Measurements from ENCODE around the gene ERFE. TPM values are rescaled to one million over a fixed set of nuclear protein-coding genes. Genes with fewer than 3 reads are reported as not detected.
A peak's percentile ranks its signal among the peaks of the same experiment; 100 is the strongest.

The ERFE gene
- total RNA-seq, 4 donors from 2014 or later = 0.35 to 0.94 (median 0.74) TPM; not detected in 1

DNA sequence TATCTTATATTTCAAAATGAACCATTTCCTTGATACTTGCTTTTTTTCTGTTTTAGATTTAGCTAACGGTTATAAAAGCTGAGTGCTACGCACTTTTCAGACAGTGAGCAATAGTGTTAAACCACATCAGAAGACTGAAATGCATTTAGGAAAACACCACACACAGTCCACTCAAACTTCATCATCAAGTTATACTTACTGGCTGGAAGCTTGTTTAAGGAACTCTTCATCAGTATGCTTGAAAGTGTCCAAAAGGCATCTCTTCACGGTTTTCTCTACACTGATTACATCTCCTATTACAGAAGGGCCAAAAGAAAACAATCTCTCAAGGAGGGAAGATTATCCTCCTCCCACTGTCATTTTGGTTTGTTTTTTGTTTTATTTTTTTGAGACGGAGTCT lies 25.1 kb downstream of the ERFE start:
- 88 to 92% methylated on average over 4 of the region's 4 CpGs for WGBS, 2 donors (ENCODE audit: low coverage in 1 of 2)
- Histone ChIP-seq H3K36me3 (peaks cover 14 to 100% of the 10 kb centered on the region in 2 donors), H3K27ac (no peak overlapping the region)

DNA sequence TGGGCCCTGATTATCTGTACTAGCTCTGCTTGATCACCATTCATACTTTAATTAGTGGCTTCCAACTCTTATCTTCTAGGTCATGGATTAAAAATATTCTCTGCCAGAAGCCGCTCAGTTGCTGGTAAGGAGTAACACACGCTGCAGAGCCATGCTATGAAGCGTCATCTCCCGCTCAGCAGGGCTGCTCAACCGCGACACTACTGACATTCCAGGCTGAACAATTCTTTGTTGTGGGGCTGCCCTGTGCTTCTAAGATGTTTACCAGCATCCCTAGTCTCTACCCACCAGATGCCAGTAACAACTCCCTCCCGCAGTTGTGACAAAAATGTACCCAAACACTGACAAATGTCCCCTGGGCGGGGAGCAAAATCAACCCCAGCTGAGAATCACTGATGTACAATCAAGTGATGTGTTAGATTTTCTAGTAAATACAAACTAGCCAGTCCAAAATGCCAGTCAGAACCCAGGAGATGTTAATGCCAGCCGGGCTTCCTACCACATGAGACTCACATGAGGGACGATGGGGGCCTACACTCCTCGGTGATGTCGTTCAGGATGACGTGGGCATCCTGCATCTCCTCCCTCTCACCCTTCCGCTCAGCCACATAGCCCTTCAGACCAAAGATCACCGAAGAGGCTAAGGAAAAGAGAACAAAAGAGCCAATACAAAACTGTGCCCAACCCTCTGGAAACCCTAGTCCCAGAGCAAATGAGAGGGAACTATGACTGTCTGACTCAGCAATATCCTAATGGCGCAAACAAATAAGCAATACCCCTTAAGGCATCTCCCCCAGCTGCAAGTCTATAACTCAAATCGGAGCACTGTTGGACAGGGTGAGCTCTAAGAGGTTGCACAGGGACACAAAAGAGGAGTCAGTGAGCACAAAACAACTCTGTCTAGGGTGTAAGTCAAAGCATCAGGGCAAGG lies 29.1 kb downstream of the ERFE start:
- Histone ChIP-seq H3K27ac (no peak overlapping the region), H3K4me1 (no peaks in the 10 kb centered on the region), H3K36me3 (peaks cover 9 to 100% of the 10 kb centered on the region in 2 donors), H3K4me3 (no peak overlapping the region), H3K27me3 (no peaks in the 10 kb centered on the region), H3K9me3 (no peaks in the 10 kb centered on the region)
- WGBS, 2 donors (ENCODE audit: low coverage in 1 of 2) = 76 to 84% methylated on average over 9 to 11 of the region's 17 CpGs
- ATAC-seq = no peak
- TF ChIP-seq POLR2AphosphoS5 (IDR thresholded peaks at IDR 0.05) (no peak), CTCF (IDR thresholded peaks at IDR 0.05) (no peak), EP300 (IDR thresholded peaks at IDR 0.05) (no peak), POLR2A (IDR thresholded peaks at IDR 0.05) (no peak)

More for the DNA sequence above, 25.1 kb downstream of the ERFE start:
- no peak for ATAC-seq
- Histone ChIP-seq H3K4me3 (no peak overlapping the region), H3K27me3 (no peaks in the 10 kb centered on the region), H3K4me1 (no peaks in the 10 kb centered on the region), H3K9me3 (no peaks in the 10 kb centered on the region)
- TF ChIP-seq CTCF (IDR thresholded peaks at IDR 0.05) (no peak), POLR2AphosphoS5 (IDR thresholded peaks at IDR 0.05) (no peak), POLR2A (IDR thresholded peaks at IDR 0.05) (no peak), EP300 (IDR thresholded peaks at IDR 0.05) (no peak)

DNA sequence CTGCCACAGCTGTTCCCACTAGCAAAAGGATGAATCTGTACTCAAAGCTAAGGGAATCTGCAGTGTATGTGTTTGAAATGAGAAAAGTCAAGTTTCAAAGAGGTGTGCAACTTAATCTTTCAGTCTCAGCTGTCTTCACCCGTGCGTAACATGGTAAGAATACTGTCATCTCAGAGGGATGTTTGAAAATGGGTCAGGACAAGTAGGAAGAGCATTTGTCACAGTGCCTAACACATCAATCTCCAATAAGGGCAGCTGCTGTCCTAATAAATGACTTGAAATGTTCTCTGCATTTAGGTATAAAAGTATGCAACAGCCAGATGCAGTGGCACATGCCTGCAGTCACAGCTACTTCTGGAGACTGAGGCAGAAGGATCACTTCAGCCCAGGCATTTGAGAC lies 31.7 kb downstream of the ERFE start:
- peaks cover 9 to 93% of the 10 kb centered on the region in 2 donors for H3K36me3 ChIP-seq
- TF ChIP-seq CTCF (IDR thresholded peaks at IDR 0.05) = no peak
- no peak for TF ChIP-seq POLR2A (IDR thresholded peaks at IDR 0.05)
- no peak for TF ChIP-seq POLR2AphosphoS5 (IDR thresholded peaks at IDR 0.05)
- TF ChIP-seq EP300 (IDR thresholded peaks at IDR 0.05) = no peak
- no peak overlapping the region for H3K4me3 ChIP-seq
- no peaks in the 10 kb centered on the region for H3K27me3 ChIP-seq
- H3K27ac ChIP-seq = no peak overlapping the region
- no peak for ATAC-seq
- H3K9me3 ChIP-seq = no peaks in the 10 kb centered on the region
- 86 to 96% methylated on average over 2 of the region's 2 CpGs for WGBS, 2 donors (ENCODE audit: low coverage in 1 of 2)
- peaks cover 0 to 10% (median 0%) of the 10 kb centered on the region in 3 donors for H3K4me1 ChIP-seq

- H3K27me3 ChIP-seq = no peaks in the 10 kb centered on the region
- H3K9me3 ChIP-seq = no peaks in the 10 kb centered on the region
- WGBS, 2 donors (ENCODE audit: low coverage in 1 of 2) = 3 to 19% methylated on average over 8 to 22 of the region's 27 CpGs
- ATAC-seq = no peak
- TF ChIP-seq CTCF (IDR thresholded peaks at IDR 0.05) (no peak), POLR2A (IDR thresholded peaks at IDR 0.05) (no peak), EP300 (IDR thresholded peaks at IDR 0.05) (no peak), POLR2AphosphoS5 (IDR thresholded peaks at IDR 0.05) (no peak)
- H3K4me3 ChIP-seq = peak overlapping the region; percentile 55 to 82
- peak overlapping the region; percentile 81 to 98 (median 95) for H3K27ac ChIP-seq
- H3K36me3 ChIP-seq = no peaks in the 10 kb centered on the region
- peaks cover 4 to 57% (median 15%) of the 10 kb centered on the region in 3 donors for H3K4me1 ChIP-seq
Measured at GRCh38 chr2:238202326-238203093, 43.7 kb downstream of the ERFE start.

Data from gastroesophageal sphincter (tissue), 4 donors.